Astrocyte of the spinal cord (primary cell): Measurements from ENCODE around the gene SLITRK3.
A peak's percentile ranks its signal among the peaks of the same experiment; 100 is the strongest.

Source experiments
- DNase-seq: peaks from one replicate; pipeline ENCODE4 v3.0.0; 2011; ENCODE audit warnings: low read depth, low spot score
- H3K4me3 ChIP-seq: 2 replicates; pipeline ENCODE4 v1.5.1; 2011; ENCODE audit warnings: low read depth, mild to moderate bottlenecking, low read length, moderate library complexity
- CTCF ChIP-seq: IDR thresholded peaks from 2 replicates; pipeline ENCODE4 v1.5.1; 2012; ENCODE audit warnings: low read depth, mild to moderate bottlenecking, low read length, inconsistent platforms
- in situ Hi-C: cut with HindIII; loops from 2 replicates; pipeline ENCODE4 v1.10.0; 2017; ENCODE audit warnings: low sequenced_read_pairs

Gene SLITRK3

GRCh38 chr3:165195640-165196576 is at the start of gene SLITRK3:
SLITRK3 (minus strand) TSS chr3:165196384; CDS start chr3:165190830, 5,554 bp downstream.
- DNase-seq: no peak
- in situ Hi-C loops: no loop called here
- no peak for TF ChIP-seq CTCF
- H3K4me3 ChIP-seq: peak within 1 kb of the TSS; percentile 41

GRCh38 chr3:165243597-165243996 is 47.4 kb upstream of the SLITRK3 start:
- no peak for TF ChIP-seq CTCF
- in situ Hi-C loops: no loop called here
- DNase-seq: no peak
- no peak overlapping the region for H3K4me3 ChIP-seq

GRCh38 chr3:165233501-165234195 is 37.5 kb upstream of the SLITRK3 start:
- no peak overlapping the region for H3K4me3 ChIP-seq
- no peak for TF ChIP-seq CTCF
- DNase-seq: peak; percentile 10
- in situ Hi-C loops: no loop called here

- DNase-seq: no peak
- no peak for TF ChIP-seq CTCF
- in situ Hi-C loops: no loop called here
- no peak overlapping the region for H3K4me3 ChIP-seq
These were observed 29.4 kb upstream of the SLITRK3 start for GRCh38 chr3:165225604-165226003.

GRCh38 chr3:165217739-165218138 is 21.6 kb upstream of the SLITRK3 start:
- in situ Hi-C loops: no loop called here
- H3K4me3 ChIP-seq: no peak overlapping the region

More at GRCh38 chr3:165217739-165218138, 21.6 kb upstream of the SLITRK3 start:
- DNase-seq: no peak
- TF ChIP-seq CTCF: no peak
